DMS79 treated with DMSO at 0.1 percent for 48 hours (cell line): ENCODE results near the gene KRTAP19-6.
"Not testable (repeated sequence)": the region's sequence is repeated elsewhere in the genome, so short reads cannot be mapped to it uniquely, and the experiment has no call there.

ENCODE experiments used
- DNase-seq: peaks from one replicate; lab custom pipeline; 2025; lab: John Stamatoyannopoulos, UW

The KRTAP19-6 gene, protein sequence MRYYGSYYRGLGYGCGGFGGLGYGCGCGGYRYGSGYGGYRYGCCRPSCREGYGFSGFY

DNA sequence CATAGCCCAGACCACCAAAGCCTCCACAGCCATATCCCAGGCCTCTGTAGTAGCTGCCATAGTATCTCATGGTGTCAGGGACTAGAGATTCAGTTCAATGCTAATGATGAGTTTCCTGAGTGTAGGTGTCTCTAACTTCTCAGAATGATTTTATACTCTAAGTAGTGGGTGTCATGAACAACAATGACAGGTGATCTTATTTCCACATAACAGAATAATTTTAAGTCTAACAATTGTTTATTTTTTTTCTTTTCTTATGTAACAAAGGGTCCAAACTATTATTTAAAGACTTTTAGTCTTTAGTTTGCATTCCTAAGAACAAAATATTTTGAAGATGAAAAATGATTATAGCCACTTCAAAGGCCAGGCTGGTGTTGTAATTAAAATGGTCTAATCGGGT is at the start of gene KRTAP19-6:
KRTAP19-6 (minus strand) TSS at position 101 of the 400 bp plus-strand sequence; CDS start at position 70, 31 bp downstream.
- no peak for DNase-seq

DNA sequence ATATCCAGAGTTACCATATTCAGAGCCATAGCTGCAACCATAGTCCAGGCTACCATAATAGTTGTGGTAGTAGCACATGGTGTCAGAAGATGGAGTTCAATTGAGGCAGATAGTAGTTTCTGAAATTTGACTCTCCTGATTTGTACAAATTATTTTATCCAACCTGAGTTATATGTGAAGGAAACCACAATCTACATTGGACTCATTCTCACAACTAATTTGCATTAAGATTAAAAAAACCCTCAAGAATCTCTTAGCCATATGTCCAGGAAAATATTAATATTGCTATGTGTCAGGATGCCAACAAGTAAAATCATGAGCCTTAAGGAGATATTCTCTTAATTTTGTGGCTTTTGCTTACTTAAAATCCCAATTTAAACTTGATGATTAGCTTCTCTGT is 48.6 kb upstream of the KRTAP19-6 start, which contains the start of gene KRTAP22-2:
KRTAP22-2 (minus strand) TSS at position 101 of the 400 bp plus-strand sequence.
- DNase-seq: no peak

DNA sequence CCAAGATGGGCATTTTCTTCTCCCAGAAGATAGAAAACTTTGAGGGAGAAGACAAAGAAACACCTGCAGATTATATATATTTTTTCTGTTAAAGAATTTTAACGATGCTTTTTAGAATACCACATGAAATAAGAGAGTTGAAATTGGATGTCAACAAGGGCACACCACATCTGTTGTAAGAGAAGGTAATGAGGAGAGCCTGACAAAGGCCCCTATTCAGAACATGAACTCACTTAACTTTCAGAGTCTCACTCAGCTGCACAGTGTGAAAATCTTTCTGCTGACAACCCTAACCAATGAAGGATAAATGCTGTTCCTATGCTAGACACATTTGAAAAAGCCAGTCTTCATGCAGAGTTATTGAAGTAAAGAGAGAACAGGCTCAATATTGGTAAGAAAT is 41.2 kb upstream of the KRTAP19-6 start:
- DNase-seq: no peak

DNA sequence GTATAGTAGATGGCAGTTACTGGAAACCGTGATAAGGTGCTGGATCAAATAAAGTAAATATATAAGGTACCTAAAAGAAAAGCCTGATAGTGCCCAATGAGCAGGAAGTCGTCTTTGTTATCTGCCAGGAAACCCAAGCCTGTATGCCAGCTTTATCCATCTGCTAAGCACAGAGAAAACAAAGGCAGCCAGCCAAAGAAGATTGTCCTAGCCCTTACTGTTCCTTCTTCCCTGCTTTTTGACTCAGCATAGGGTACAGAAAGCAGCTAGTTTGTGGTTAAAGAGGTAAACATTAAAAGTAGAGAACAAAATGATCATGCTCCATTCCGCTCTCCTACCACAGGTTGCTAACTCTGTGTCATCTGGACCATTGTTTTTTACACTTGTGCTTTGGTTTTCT is 38.5 kb upstream of the KRTAP19-6 start:
- DNase-seq: no peak

DNA sequence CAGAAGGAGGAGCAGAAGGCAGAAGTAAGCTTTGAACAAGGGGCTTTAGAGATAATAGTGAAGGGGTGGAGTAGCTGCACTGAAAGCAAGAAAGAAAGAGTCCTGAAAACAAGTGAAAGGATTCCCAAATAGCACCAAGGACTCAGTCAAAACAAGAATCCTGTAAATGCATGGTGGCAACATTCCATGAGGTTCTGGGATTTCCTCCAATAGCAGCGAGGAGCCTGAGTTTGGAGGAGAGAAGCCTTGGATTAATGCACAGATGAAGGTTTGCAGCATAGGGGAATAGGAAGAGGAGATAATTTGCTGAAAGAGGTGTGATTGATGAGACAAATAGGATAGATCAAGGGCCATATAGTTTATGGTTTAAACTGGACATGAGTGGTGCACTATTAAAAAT is 37.7 kb upstream of the KRTAP19-6 start:
- no peak for DNase-seq

DNA sequence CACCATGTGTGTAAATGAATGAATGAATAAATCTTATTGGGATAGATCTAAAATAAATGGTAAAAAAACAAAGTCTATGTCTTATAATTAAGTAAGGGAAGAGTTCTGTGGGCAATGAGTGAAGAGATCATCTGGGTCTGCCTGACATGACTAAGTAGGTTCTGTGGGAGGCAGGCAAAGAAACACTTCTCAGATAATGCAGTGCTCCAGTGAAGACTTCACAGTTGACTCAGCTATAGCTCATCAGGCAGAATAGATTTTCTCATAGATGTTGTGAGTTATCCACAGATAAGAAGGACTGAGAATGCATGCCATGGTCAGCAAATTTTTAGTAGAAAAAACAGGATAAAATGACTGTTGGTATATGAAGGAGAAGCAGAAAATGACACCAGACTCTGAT is 36.1 kb upstream of the KRTAP19-6 start:
- no peak for DNase-seq

DNA sequence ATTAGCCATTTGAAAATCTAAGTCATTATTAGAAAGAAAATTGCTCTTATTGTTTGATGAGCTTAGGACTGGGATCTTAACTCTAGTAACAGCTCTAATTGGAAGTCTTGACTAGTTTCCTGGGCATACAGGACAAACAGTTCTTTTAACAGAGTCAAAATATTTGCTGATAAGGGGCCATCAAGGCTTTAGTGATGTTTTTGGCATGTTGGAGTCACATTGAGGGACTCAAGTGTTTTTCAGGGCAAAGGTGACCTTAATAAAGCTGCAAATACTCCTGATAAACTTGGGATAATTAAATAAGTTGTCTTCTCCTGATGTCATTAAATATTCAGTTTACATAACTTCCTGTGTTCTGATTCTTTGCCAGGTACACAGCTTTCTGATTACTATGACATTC is 26.0 kb upstream of the KRTAP19-6 start:
- no peak for DNase-seq

DNA sequence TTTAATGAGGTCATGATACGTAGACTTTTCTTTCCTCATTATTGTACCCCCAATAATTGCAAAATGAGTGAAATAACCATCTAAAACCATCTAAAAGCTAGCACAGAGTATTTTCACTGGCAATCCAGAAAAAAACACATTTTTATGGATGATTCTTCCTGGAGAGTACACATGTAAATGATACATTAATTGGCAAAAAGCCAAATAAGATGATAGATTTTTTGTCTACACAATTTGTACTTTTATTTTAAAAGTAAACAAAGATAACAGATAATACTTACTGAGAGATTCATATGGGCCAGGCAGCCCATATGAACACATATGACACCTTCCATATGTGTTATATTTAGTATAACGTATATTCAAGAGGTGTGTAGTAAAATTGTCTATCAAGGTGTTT is 22.0 kb upstream of the KRTAP19-6 start:
- no peak for DNase-seq

DNA sequence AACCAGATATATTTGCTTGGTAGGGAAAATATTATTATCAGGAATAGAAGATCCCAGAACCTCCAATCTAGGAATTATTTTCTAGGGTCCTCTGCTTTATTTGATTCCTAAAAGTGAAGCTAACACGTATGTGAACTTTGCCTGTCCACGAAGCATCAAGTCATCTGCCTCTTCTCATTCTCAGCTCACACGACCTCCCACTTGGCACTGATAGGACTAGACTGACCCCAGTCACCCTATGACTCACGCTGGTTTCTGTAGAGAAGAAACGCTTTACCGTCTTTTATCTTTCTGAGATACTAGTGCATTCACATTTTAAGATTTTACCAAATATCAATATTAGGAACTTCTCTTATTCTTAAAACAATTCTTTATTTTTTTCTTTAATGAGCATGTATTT is 21.4 kb upstream of the KRTAP19-6 start:
- DNase-seq: no peak

DNA sequence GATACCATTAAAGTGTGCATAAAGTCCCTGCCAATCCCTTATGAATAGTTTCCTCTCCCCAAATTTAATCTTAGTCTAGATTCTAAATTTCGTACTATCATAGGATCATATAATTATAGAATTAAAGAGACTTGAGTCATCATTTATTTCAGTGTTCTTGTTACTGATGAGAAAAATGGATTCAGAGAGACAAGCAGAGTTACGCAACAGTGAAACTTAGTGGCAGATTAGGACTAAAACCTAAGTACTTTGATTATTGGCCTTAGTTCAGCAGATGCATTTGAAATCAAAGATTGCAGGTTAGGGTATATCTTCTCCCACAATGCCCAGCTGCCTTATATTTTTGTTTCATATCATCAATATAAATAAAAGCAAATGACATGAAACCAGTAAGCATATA is 20.3 kb upstream of the KRTAP19-6 start:
- DNase-seq: no peak

DNA sequence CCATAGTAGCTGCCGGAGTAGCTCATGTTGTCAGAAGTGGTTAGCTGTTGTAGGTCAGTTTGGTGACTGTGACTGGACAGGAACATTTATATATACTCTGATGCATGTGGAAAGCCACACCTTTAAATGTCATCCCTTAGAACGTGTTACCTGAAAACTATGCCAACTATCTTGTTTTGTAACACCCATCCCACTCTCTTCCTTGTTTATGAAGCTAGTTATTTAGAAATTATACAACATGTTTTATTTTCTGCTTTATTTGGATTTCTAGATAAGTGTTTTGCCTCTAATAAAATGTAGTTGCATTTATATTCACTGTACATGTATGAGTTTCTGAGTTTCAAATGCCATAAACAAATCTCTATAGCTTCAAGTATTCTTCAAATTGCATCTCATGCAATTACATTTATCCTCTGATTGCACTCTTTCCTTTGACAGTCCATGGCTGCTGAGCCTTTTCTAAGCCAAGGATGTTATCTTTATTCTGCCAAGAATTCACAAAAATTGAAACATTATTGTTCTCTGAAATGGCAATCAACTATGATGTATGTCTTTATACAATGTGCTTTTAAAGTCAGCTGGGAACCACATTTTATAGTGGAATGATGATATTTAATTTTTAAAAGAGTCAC is 19.7 kb upstream of the KRTAP19-6 start, which contains the start of gene KRTAP19-7:
KRTAP19-7 (minus strand) TSS at position 51 of the 632 bp plus-strand sequence; CDS start at position 26, 25 bp downstream.
- no peak for DNase-seq

DNA sequence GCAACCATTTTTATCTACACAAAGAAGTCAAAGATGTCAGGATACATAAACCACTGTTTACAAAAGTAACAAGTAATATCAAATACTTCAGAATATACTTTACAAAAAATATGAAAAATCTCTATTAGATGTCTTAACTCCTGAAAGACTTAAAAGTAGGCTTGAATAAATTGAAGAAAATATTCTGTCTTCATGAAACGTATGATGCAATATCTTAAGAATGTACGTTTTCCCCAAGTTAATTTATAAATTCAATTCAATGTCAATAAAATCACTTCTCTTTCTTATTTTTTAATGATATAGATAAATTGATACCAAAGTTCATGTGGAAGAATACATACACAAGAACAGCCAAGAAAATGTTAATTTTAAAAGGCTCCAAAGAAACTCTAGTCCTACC is 13.4 kb upstream of the KRTAP19-6 start:
- no peak for DNase-seq

DNA sequence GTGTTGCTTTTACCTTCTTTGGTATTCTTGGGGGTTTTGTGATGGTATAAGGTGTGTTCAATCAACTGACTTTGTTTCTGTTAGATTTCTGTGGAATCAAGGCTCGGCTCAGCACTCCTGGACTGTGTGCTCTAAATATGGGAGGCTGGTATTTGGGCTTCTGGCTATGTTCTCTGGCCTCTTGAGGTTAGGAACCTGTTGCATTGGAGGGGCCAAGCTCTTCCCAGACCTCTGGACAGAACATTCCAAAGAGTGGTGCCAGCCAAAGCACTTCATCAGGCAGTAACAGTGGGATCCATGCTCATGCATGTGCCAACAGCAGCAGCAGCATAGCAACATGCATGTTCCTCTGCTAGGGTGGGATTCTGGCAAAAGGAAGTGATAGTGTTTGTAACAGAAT is 11.1 kb upstream of the KRTAP19-6 start:
- no peak for DNase-seq

DNA sequence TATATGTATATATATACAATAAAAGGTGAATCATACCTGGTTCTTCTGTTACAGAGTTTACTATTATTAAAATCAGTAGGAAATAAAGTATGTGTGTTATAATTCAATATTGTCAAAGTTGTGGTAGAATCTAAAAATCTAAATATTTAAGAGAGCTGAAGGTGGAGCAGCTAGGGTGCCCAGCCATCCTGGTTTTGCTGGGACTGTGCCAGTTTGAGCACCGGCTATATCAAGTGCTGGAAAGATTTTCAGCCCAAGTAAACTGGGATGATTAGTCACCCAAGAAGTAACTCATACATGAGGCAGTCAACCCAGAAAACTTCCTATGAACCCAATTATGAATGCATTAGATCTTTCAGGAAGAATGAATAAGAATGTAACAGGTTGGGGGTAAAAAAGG is 22.8 kb downstream of the KRTAP19-6 start:
- no peak for DNase-seq

DNA sequence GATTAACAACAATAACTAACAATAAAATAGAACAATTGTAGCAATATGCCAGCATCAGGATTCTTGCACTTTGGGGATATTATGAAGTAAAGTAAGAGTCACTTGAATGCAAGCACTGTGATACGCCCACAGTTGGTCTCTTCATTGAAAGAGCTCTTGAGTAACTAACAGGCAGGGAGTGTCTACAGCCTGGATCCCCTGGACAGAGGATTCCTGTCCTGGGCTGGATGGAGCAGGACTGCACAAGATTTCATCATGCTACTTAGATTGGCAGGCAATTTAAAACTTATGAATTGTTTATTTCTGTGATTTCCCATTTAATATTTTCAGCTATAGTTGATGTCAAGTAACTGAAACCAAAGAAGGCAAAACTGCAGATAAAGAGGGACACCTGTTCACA is 26.0 kb downstream of the KRTAP19-6 start:
- DNase-seq: no peak

DNA sequence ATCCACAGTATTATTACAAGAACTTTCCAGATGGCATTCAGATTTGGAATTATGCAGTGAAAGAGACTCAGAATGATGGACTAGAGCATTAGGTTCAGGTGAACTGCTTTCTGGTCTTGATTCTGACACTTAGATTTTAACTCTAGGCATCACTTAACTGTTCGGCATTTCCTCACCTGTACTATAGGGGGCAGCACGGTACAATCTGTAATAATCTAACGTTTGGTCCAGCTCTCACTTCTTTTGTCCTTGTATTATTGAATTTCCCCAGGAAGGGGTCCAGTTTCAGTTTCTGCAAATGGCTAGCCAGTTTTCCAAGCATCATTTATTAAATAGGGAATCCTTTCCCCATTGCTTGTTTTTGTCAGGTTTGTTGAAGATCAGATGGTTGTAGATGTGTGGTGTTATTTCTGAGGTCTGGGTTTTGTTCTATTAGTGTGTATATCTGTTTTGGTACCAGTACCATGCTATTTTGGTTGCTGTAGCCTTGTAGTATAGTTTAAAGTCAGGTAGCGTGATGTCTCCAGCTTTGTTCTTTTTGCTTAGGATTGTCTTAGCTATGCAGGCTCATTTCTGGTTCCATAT is 36.0 kb downstream of the KRTAP19-6 start:
- not testable (repeated sequence) for DNase-seq

DNA sequence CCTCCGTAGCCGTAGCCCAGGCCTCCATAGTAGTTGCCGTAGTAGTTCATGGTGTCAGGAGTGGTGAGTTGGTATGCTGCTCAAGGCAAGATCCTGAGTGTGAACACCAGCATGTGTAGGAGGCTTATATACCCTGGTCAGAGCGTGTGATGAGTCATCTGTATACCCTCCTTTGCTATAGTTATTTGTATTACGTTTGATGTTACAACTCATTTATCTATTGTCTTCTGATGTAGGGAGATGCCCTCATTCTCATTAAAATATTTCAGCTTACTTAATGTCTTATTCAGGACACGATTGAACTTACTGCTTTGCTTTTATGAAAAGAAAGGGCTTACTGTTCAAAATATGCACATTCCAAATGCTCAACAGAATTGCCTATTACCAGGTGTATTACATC is 39.6 kb downstream of the KRTAP19-6 start, which contains the start of gene KRTAP19-5:
KRTAP19-5 (minus strand) TSS at position 101 of the 400 bp plus-strand sequence; CDS start at position 50, 51 bp downstream.
- DNase-seq: no peak

DNA sequence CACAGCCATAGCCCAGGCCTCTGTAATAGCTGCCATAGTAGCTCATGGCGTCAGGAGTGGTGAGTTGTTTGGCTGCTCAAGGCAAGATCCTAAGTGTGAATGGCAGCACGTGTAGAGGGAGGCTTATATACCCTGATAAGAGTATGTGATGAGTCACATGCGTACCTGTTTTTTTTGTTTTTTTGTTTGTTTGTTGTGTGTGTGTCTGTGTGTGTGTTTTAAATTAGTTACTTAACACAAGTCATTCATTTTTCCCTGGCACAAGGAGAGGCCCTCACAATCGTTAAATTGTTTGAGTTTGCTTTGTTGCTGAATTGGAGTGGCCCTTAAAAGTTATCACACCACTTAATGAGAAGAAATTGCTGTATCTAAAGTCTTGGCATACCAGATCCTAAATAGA is 44.6 kb downstream of the KRTAP19-6 start, which contains the start of gene KRTAP19-4:
KRTAP19-4 (minus strand) TSS at position 101 of the 400 bp plus-strand sequence; CDS start at position 46, 55 bp downstream.
- no peak for DNase-seq

DNA sequence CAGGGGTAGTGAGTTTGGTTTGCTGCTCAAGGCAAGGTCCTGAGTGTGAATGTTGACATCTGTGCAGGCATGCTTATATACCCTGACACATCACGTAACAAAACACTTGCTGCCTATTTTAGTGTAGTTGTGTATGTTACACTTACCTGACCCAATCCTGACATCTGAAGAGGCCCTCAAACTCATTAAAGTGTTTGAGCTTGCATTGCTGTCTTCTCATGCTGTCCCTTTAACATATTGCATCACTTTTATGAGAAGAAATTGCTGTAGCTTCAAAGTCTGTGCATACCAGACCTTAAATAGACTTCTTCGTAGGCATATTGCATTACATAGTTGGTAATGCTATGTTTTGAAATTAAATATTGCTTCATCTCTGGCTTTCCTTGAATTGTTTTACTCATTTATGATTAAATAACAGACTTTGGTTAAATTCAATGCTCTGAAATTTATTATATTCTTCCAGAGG is 49.7 kb downstream of the KRTAP19-6 start, which contains the start of gene KRTAP19-3:
KRTAP19-3 (minus strand) TSS at position 51 of the 466 bp plus-strand sequence. CDS start 56 bp downstream, outside the sequence.
- DNase-seq: no peak
